ENCODE results near the gene ADAM22. TPM values are rescaled to one million over a fixed set of nuclear protein-coding genes. Genes with fewer than 3 reads are reported as not detected.
A peak's percentile ranks its signal among the peaks of the same experiment; 100 is the strongest.

Gene ADAM22
- total and polyA plus RNA-seq, 8 donors: 2.6 to 25.3 (median 17.0) TPM

GRCh38 chr7:88219781-88220747 lies 286.0 kb downstream of the ADAM22 start, which contains the start of gene SRI:
SRI (minus strand) TSS chr7:88220038; CDS start chr7:88220026, 12 bp downstream.
- DNase-seq (peak; percentile 88 to 99 (median 91)), ATAC-seq (peak; percentile 98)
- no peaks in the 10 kb centered on the region for H3K9me3 ChIP-seq
- H3K4me3 ChIP-seq: peak within 1 kb of the TSS; percentile 96 to 97
- H3K27me3 ChIP-seq: no peaks in the 10 kb centered on the region
- peaks cover 0 to 16% of the 10 kb centered on the region in 2 donors for H3K36me3 ChIP-seq
- TF ChIP-seq CTCF (IDR thresholded peaks at IDR 0.05): peak; percentile 94 to 100
- peak within 1 kb of the TSS; percentile 89 to 92 for H3K27ac ChIP-seq
- H3K4me1 ChIP-seq: peaks cover 12 to 39% of the 10 kb centered on the region in 2 donors
- intact Hi-C loops (cut with DNase I): no loop called here

DNA sequence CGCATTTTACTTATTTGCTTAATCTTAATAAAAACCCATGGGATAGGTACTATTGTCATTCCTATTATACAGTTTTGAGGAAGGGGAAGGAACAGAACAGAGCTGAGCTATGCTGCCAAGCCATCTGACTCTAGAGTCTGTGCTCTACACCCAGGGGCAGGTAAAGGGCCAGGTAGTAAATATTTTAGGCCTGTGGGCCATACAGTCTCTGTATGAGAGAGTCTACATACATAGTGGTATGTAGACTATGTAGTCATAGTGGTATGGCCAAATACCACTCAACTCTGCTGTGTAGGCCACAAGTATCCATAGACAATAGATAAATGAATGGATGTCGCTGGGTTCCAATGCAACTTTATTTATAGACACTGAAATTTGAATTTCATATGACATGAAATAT lies 289.2 kb downstream of the ADAM22 start:
- Histone ChIP-seq H3K27ac (no peak overlapping the region), H3K4me3 (no peak overlapping the region), H3K4me1 (peaks cover 4 to 26% of the 10 kb centered on the region in 2 donors), H3K36me3 (no peaks in the 10 kb centered on the region), H3K27me3 (no peaks in the 10 kb centered on the region), H3K9me3 (no peaks in the 10 kb centered on the region)
- intact Hi-C loops (cut with DNase I): no loop called here
- DNase-seq (no peak), ATAC-seq (no peak)
- no peak for TF ChIP-seq CTCF (IDR thresholded peaks at IDR 0.05)

DNA sequence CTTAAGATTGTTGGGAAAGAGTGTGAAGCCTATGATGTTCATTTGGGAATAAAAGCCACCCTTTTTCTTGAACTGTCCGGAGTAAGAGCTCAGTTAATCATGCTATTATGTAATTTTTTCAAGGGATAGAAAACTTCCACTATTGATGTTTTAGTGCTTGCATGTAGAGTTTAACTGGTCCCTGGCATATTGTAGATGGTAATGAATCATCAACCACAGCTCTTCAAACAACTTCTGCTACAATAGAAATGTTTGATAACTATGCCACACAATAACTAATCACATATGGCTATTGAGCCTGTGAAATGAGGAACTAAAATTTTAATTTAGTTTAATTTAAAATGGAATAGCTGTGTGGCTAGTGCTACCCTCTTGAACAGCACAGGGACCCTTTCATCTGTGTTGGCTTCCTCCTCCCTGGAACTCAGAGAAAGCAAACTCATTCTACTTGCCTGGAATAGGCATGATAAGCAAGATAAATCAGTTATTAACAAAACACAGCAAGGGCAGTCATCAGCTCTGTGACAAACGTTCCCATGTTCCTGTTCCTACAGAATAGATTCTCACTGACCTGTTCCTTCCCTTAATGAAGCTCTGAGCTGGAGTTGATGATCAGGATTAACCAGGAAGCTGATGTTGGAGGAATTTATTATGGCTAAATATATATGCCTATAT lies 290.7 kb downstream of the ADAM22 start:
- Histone ChIP-seq H3K4me3 (no peak overlapping the region), H3K4me1 (peaks cover 0 to 20% of the 10 kb centered on the region in 2 donors), H3K9me3 (no peaks in the 10 kb centered on the region), H3K27ac (no peak overlapping the region), H3K27me3 (no peaks in the 10 kb centered on the region), H3K36me3 (no peaks in the 10 kb centered on the region)
- DNase-seq (no peak), ATAC-seq (no peak)
- intact Hi-C loops (cut with DNase I): no loop called here
- TF ChIP-seq CTCF (IDR thresholded peaks at IDR 0.05): no peak

- no peak for TF ChIP-seq CTCF (IDR thresholded peaks at IDR 0.05)
- Histone ChIP-seq H3K4me3 (no peak overlapping the region), H3K4me1 (peaks cover 0 to 13% of the 10 kb centered on the region in 2 donors), H3K9me3 (no peaks in the 10 kb centered on the region), H3K27me3 (no peaks in the 10 kb centered on the region), H3K36me3 (no peaks in the 10 kb centered on the region), H3K27ac (no peak overlapping the region)
- DNase-seq: no peak
- intact Hi-C loops (cut with DNase I): no loop called here
- ATAC-seq: no peak
Observed at GRCh38 chr7:88226201-88226600, 292.1 kb downstream of the ADAM22 start.

Measured in left lung (tissue), 10 donors.